ENCODE data around the gene KIF26B.

- TF ChIP-seq JUNB (IDR thresholded peaks at IDR 0.05; ENCODE audit: unreplicated experiment) (no peak), CTCF (conservative IDR thresholded peaks at IDR 0.05; ENCODE audit: low read depth in 2 of 2) (no peak), REST (IDR thresholded peaks at IDR 0.05; ENCODE audit: unreplicated experiment) (no peak), POLR2AphosphoS5 (IDR thresholded peaks at IDR 0.05; ENCODE audit: low read depth) (no peak), ZNF114 (CRISPR knock-in tag; IDR thresholded peaks at IDR 0.05) (no peak), CREB1 (CRISPR knock-in tag; IDR thresholded peaks at IDR 0.05; ENCODE audit: low read depth) (no peak), EZH2phosphoT487 (IDR thresholded peaks at IDR 0.05; ENCODE audit: unreplicated experiment) (no peak), ZNF331 (CRISPR knock-in tag; IDR thresholded peaks at IDR 0.05; ENCODE audit: low read depth) (no peak), EZH2 (IDR thresholded peaks at IDR 0.05; ENCODE audit: low read depth, unreplicated experiment) (no peak)
Measured at GRCh38 chr1:245133995-245134715, 20.6 kb upstream of the KIF26B start.
